Brain microvascular endothelial cell (primary cell): ENCODE data around the gene KLF8.
"Not testable (repeated sequence)": the region's sequence is repeated elsewhere in the genome, so short reads cannot be mapped to it uniquely, and the experiment has no call there.

Experiments
- DNase-seq: peaks from one replicate; pipeline ENCODE4 v3.0.0-alpha.2; 2020
- H3K27ac ChIP-seq: fragments of 250-450 bp; sonication (Bioruptor Pico); 2 replicates; pipeline ENCODE4 v1.5.1; 2020; ENCODE audit warnings: mild to moderate bottlenecking, moderate library complexity
- H3K27me3 ChIP-seq: fragments of 250-450 bp; sonication (Bioruptor Pico); replicated peaks from 2 replicates; pipeline ENCODE4 v1.5.1; 2020; ENCODE audit warnings: mild to moderate bottlenecking
- H3K36me3 ChIP-seq: fragments of 250-450 bp; sonication (Bioruptor Pico); replicated peaks from 2 replicates; pipeline ENCODE4 v1.5.1; 2020; ENCODE audit warnings: mild to moderate bottlenecking
- H3K4me3 ChIP-seq: 2 replicates; pipeline ENCODE4 v1.5.1; 2011; ENCODE audit warnings: low read depth, mild to moderate bottlenecking, control low read depth, low read length, moderate library complexity
- CTCF ChIP-seq: IDR thresholded peaks from 2 replicates; pipeline ENCODE4 v1.5.1; 2011; ENCODE audit warnings: low read depth, mild to moderate bottlenecking, moderate library complexity, low read length, control low read depth, inconsistent platforms; ENCODE audit errors: missing control alignments
- in situ Hi-C: cut with HindIII; loops from 2 replicates; pipeline ENCODE4 v1.10.0; 2017; ENCODE audit warnings: low sequenced_read_pairs, low pct_ligation_motif_present

The KLF8 gene

GRCh38 chrX:56232221-56233082 is at the start of gene KLF8:
TSS of gene KLF8 (plus strand) at chrX:56232356. CDS start at chrX:56233335, 979 bp downstream.
- TF ChIP-seq CTCF, result no peak
- H3K27me3 ChIP-seq, result no peaks in the 10 kb centered on the region
- H3K4me3 ChIP-seq, result no peak within 1 kb of the TSS
- in situ Hi-C loops, result no loop called here
- no peak within 1 kb of the TSS for H3K27ac ChIP-seq
- DNase-seq, result no peak
- H3K36me3 ChIP-seq, result no peaks in the 10 kb centered on the region

DNA sequence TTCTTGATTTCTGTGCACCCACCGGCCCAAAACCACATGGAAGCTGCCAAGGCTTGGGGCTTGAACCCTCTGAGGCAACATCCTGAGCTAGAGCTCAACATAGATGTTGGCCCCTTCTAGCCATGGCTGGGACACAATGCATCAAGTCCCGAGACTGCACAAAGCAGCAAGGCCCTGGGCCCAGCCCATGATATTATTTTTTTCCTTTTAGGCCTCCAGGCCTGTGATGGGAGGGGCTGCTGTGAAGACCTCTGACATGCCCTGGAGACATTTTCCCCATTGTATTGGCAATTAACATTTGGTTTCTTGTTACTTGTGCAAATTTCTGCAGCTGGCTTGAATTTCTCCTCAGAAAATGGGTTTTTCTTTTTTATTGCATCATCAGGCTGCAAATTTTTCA is 25.2 kb upstream of the KLF8 start:
- in situ Hi-C loops, DNase-seq, H3K4me3 ChIP-seq, H3K27me3 ChIP-seq, H3K36me3 ChIP-seq, H3K27ac ChIP-seq: not testable (repeated sequence)

DNA sequence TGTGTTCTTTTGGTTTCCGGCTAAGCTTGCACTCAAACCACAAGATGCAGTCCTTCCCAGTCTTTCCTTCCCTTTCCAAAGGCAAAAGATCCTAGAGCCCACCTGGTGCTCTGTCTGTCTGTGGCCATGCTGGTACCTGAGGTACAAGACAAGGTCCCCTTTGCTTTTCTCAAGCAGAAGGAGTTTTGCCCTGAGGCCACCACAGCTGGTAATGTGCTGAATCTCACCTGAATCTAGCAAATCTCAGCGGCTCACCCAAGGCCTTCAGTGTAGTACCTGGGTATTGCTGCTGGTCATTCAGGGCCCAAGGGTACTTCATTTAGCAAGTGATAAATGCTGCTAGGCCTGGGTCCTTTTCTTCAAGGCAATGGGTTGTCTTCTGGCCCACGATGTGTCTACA is 20.5 kb upstream of the KLF8 start:
- H3K27ac ChIP-seq, result no peak overlapping the region
- H3K27me3 ChIP-seq, result no peaks in the 10 kb centered on the region
- no peak for DNase-seq
- no peak overlapping the region for H3K4me3 ChIP-seq
- no peak for TF ChIP-seq CTCF
- in situ Hi-C loops, result no loop called here
- H3K36me3 ChIP-seq, result no peaks in the 10 kb centered on the region

DNA sequence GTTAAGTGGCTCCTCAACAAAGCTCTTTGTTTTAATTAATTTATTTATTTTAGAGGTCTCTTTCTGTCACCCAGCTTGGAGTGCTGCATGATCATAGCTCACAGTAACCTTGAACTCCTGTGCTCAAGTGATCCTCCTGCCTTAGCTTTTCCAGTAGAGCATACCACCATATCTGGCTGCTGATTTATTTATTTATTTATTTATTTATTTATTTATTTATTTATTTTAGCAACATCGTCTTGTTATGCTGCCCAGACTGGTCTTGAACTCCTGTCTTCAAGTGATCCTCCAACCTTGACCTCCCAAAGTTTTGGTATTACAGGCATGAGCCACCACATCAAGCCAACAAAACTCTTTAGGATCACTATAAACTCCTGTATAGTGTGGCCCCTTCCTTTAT is 15.8 kb upstream of the KLF8 start:
- H3K4me3 ChIP-seq, result no peak overlapping the region
- in situ Hi-C loops, result no loop called here
- TF ChIP-seq CTCF, result no peak
- DNase-seq, result no peak
- no peak overlapping the region for H3K27ac ChIP-seq
- H3K27me3 ChIP-seq, result no peaks in the 10 kb centered on the region
- H3K36me3 ChIP-seq, result no peaks in the 10 kb centered on the region

- no peaks in the 10 kb centered on the region for H3K27me3 ChIP-seq
- in situ Hi-C loops, result no loop called here
- no peaks in the 10 kb centered on the region for H3K36me3 ChIP-seq
- DNase-seq, result no peak
- H3K27ac ChIP-seq, result no peak overlapping the region
- TF ChIP-seq CTCF, result no peak
- no peak overlapping the region for H3K4me3 ChIP-seq
These were observed 12.5 kb upstream of the KLF8 start for GRCh38 chrX:56219700-56220099.

DNA sequence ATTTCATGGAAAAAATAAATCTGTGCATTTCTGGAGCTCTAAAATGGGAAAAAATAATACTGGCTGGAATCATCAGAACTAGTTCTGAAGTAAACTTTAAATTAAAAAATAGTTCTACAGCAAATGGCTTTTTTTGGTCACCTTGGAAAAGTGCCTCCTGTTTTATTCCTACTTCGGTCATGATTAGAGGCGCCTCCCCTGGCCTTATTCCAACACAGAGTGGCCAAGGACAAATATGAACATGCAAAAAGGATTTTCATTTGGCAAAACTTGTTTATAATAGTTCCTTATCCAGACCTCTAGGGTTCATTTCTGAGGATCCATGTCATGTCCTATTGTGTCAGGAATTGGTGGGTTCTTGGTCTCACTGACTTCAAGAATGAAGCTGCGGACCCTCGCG is 11.1 kb upstream of the KLF8 start:
- no peak for TF ChIP-seq CTCF
- no peak overlapping the region for H3K27ac ChIP-seq
- no peaks in the 10 kb centered on the region for H3K27me3 ChIP-seq
- in situ Hi-C loops, result no loop called here
- H3K4me3 ChIP-seq, result no peak overlapping the region
- H3K36me3 ChIP-seq, result no peaks in the 10 kb centered on the region
- no peak for DNase-seq
